NCI-H82 treated with DMSO at 0.1 percent for 48 hours (cell line): ENCODE data around the gene HIPK2.

Experiments used
- DNase-seq: peaks from one replicate; lab custom pipeline; 2025; ENCODE audit not compliant: unreplicated experiment; lab: John Stamatoyannopoulos, UW

The HIPK2 gene

GRCh38 chr7:139574618-139575337 lies 203.0 kb downstream of the HIPK2 start:
- DNase-seq = no peak

GRCh38 chr7:139573871-139574270 lies 203.9 kb downstream of the HIPK2 start:
- DNase-seq = no peak

DNA sequence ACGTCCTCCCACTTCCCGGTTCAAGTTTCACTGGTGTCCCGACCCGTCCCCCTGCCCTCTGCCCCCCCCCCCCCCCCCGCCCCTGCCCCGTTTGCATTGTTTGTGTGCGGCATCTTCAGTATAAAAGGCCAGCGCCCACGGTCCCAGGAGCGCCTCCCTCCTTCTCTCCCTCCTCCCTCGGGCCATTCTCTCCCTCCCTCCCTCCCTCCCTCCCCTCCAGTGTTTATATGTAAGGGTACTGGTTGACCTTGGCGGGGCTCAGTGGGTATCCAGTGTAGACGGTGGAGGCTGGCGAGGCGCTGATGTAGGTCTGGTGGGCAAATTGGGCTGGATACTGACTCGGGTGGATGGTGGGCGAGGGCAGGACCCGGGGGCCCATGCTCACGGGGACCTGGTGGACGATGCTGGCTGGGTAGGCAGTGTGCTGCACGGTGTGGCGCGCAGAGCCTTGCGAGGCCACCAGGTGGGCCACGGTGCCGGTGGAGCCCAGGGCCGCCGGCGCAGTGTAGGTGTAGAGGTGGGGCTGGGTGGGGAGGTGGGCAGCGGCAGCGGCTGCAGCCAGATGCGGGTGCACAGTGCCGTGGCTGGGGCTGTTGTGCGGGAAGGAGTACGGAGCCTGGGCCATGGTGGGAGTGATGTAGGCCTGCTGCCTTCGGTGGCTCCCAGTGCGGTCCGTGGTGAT lies 205.0 kb downstream of the HIPK2 start:
- no peak for DNase-seq

- no peak for DNase-seq
Measured at GRCh38 chr7:139572071-139572470, 205.7 kb downstream of the HIPK2 start.

DNA sequence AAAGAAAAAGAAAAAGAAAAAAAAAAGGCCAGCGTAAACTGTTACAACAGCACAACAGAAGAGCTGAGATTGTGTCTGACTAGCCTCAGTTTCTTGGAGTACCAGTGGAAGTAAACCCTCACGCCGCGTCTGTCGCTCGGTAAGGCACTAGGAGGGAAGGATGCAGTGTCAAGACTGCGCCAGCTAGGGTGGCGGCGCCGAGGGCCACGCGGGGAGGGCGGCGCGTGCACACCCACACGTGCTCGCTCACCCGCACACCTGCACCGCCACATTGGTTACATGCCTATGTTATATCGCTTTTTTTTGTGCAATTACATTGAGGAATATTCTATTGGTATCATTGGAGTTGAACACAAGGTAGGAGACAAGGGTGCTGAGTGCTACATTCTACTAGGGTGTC lies 206.1 kb downstream of the HIPK2 start:
- no peak for DNase-seq

DNA sequence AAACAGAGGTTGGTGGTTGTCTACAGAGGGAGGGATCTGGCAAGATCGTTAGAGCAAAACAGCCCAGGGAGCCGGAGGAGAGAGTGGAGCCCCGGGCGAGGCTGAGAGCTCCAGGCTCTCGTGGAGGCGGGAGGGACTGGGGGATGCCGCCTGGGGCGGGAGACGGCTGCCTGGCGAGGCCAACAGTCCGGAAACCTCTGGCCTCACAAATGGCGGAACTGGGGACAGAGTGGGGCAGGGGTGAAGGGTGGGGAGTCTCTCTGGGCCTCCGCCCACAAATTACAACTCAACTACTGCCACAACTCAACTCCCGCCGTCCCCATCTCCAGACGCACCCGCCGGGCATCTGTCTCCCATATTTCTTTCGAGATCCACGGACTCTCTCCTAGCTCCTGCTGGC lies 206.6 kb downstream of the HIPK2 start:
- DNase-seq = no peak

- no peak for DNase-seq
Measured at GRCh38 chr7:139570626-139571025, 207.2 kb downstream of the HIPK2 start.

DNA sequence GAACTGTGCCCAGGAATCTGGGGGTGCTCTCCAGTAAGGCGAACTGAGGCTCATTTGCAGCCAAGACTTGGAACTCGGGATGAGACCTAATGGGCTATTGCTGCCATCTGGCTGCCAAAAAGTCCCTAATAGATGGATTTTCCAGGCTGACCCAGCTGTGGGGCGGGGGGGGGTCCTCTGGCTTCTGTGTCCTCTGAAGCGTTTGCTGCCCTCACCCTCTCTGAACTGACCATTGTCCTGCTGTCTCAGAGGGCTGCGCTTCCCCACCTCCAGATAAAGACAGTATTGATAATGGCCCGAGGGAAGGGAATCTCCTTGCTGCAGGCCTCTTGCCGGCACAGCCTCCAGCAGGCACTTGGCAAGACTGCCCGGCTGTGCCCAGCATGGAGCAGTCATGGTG lies 207.7 kb downstream of the HIPK2 start:
- no peak for DNase-seq

- DNase-seq = no peak
Measured at GRCh38 chr7:139568813-139569490, 208.8 kb downstream of the HIPK2 start.

DNA sequence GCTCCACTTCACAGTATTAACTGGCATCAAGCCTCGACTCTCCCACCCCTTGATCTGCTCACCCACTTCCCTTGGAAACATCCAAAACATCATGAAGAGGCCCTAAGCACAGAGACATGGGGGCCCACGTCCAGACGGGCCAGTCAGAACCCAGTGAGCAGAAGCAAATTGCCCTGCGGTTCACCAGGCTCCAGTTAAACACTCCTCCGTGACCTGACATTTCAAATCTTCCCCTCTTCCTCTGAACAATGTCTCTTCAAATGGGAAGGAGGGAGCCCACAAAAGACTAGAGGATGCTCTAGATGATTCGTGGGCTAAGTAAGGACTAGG lies 209.5 kb downstream of the HIPK2 start:
- DNase-seq = no peak

DNA sequence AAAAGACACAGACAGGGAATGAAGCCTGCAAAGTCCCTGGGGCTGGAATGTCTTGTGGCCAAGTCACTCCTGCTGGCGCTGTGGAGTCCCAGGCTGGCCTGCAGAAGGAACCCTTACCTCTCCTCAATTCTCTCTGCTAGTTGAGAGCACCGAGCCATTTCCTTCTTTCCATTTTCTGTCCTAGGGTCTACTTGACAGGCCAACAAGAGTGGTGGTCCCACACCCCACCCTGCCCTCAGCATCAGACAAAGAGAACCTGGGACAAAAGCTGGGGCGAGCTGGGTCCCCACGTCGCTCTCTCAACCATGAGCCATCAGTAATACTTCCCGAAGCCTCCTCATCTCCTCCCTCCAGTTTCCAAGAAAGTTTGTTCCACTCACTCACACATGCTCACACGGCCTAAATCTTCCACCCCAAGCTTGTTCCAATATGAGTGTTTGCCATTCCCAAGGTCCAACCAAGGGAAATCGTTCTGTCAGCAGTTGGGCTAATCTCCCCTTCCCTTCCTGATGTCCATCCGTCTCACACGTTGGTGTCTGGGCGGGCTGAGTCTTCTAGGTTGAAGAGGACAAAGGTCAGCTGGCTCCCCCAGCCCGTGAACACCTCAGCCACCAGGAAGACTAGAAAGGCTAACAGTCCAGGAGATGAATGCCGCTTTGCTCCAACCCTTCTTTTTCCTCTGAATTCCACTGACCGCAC lies 210.0 kb downstream of the HIPK2 start:
- no peak for DNase-seq

- no peak for DNase-seq
Measured at GRCh38 chr7:139566736-139567646, 210.8 kb downstream of the HIPK2 start.

DNA sequence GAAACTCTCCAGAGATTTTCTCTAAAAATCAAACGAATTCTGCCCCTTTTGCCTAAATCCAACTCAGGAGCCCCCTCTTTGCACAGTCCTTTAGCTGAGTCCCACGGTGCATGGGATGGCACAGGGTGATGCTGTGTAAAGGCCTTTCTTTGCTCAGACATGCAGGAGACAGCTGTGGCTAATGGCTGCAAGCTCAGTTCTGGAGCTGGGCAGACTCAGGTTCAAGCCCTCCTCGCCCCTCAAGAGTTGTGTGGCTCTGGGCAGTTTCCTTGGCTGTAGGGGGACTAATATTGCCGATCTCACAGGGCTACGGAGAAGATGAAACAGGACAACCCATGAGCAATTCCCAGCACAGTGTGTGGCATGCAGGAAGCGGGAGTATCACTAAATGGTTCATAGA lies 211.7 kb downstream of the HIPK2 start:
- no peak for DNase-seq

DNA sequence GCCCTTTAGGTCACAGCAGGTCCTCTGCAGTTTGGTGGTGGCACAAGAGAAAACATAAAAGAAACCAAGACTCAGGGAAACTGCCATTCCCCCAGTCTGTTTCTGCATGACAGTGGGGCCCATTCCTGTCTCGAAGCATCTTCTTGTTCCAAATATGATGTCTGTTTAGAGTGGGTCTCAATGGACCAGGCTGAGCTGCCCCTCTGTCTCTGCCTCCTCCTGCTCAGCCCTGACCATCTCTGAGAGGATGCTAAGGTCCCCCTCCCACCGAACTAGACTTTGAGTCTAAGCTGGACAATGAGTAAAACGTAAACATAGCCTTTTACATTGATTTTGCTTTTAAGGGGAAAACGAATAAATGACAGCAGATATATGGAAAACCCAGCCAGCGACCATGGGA lies 213.9 kb downstream of the HIPK2 start:
- DNase-seq = no peak

DNA sequence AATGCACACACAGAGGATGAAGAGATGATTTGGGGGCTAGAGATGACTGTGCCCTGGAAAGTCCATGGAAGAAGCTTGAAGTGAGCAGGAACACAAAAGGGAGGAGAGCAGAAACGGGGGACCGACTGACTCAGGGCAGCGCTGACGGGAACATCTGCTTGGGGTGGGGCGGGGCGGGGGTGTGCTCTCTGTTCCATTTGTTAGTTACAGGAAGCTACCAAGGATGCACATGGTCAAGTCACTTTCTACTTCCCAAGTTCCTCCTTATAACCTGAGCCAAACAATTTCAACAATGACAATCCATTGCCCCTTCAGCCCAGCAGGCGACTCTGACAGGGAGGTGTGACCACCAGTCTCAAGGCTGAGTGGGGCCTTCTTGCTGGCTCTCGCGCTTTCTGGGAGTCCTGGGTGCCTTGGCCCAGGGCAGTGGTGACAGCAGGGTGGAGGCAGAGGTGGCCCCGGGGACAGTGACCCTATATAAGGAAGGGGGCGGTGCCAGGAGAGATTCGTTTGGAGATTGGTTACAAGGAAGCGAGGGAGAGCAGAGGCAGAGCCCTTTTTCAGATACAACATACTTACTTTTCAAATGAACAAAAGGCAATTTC lies 214.7 kb downstream of the HIPK2 start:
- DNase-seq = no peak

DNA sequence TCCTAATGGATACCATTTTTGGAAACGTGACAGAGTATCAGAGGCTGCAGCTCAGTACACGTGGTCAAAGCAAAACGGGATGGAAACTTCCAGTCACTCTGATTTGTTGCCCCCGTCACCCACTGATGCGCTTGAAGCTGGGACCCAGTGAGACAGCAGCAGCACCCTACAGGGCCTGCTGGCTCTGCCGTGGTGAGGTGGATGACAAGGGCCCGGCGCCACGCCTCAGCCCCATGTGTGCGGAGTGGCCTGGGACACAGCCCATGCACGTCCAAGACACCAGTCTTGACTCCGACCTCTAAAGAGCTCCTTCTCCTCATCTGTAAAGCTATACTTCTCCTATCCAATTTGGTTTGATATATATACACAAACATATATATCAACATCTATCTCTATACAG lies 215.3 kb downstream of the HIPK2 start:
- DNase-seq = no peak

GRCh38 chr7:139560678-139561077 lies 217.1 kb downstream of the HIPK2 start:
- DNase-seq = peak; percentile 44

GRCh38 chr7:139560199-139560598 lies 217.6 kb downstream of the HIPK2 start:
- no peak for DNase-seq

DNA sequence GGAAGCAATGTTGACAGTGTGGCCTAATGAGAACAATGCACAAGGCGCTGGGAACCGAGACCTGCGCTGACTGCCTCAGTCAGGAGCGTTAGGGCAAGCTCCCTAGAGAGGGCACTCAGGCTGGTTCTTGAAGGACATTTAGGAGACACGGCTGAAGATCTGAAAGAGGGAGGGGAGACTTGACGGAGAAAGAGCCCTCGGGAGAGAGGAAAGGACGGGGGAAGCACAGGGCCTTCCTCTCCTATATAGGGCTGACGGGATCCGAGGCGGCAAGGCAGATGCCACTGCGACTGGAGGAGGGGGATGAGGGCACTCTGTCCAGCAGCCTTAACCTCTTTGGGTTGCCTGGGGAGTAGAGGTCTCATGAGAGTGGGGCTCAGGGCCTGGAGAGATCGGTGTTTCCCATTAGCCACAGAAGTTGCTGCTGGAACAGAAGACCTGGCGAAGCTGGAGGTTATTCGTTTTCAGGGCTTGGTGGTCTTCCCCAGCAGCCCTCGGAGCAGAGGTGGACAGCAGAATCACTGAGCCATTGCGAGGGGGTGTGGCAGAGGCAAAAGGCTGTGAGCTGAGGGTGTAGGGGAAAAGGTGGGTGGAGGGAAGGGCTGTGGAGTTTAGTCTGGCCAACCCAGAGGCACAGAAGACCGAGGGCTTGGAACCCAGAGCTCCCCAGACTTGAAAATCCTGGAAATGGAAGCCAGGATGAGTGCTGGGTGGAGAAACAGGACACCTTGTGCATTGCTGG lies 218.3 kb downstream of the HIPK2 start:
- no peak for DNase-seq
